Stimulated activated CD8-positive, alpha-beta memory T cell treated with anti-CD3 and anti-CD28 coated beads, Interleukin-4, amount 100 ng/mL, for 1 hour (primary cell): ENCODE measurements around the gene COQ2.
"Not testable (repeated sequence)": the region's sequence is repeated elsewhere in the genome, so short reads cannot be mapped to it uniquely, and the experiment has no call there.

ENCODE experiments used
- DNase-seq, 2 donors: peaks; one replicate each; pipeline ENCODE4 v3.0.0-alpha.2; 2020; ENCODE audit warnings: low read depth in 2 of 2, low spot score in 1 of 2

The COQ2 gene, protein sequence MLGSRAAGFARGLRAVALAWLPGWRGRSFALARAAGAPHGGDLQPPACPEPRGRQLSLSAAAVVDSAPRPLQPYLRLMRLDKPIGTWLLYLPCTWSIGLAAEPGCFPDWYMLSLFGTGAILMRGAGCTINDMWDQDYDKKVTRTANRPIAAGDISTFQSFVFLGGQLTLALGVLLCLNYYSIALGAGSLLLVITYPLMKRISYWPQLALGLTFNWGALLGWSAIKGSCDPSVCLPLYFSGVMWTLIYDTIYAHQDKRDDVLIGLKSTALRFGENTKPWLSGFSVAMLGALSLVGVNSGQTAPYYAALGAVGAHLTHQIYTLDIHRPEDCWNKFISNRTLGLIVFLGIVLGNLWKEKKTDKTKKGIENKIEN

DNA sequence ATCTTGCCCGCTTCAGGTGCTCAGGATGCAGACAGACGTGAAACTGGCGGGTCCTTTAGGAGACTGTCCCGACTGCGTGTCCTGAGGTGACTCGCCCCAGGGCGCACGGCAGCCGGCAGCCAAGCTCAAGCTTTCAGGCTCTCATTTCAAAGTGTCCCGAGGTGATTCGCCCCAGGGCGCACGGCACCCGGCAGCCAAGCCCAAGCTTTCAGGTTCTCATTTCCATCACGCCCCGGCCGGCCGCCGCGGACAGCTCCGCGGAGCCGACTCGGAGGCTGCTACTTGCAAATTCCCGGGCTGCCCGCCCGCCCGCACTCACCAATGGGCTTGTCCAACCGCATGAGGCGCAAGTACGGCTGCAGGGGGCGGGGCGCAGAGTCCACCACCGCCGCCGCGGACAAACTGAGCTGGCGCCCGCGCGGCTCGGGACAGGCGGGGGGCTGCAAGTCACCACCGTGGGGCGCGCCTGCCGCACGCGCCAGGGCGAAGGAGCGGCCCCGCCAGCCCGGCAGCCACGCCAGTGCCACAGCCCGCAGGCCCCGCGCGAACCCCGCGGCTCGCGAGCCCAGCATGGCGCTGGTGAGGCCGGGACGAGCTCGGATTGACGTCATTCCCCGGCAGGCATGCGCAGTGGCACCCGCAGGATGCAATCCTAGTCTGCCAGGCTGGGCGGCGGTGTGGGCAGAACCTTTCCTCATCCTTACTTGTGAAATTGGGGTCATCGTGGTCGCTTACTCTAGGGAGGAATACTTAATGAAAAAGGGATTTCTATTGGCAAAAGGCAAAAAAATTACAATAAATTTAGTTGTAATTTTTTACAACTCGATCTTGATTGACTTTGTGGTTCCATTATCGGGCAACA, at the start of gene COQ2:
Gene COQ2, minus strand, starts transcription at position 606 of the 862 bp plus-strand sequence. Its CDS starts 34 bp downstream, at position 572.
- peak; percentile 92 to 93 for DNase-seq

DNA sequence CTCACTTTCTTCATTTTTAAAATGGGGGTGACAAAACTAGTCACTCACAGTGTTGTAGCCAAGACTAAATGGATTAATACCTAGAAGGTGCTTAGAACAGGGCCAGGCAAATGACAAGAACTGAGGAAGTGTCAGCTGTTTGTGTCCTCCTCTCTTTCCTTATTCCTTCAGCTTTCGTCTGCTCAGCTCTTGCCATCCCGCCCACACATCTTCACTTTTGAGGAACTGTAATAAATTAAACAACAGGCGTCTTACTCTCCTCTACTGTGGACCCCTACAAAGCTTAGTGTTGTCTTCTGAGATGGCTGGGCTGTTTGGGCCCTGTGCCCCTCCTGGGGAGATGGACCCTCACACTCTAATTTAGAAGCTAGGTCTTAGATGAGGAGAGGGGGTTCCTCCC, 47.4 kb upstream of the COQ2 start:
- DNase-seq: no peak

DNA sequence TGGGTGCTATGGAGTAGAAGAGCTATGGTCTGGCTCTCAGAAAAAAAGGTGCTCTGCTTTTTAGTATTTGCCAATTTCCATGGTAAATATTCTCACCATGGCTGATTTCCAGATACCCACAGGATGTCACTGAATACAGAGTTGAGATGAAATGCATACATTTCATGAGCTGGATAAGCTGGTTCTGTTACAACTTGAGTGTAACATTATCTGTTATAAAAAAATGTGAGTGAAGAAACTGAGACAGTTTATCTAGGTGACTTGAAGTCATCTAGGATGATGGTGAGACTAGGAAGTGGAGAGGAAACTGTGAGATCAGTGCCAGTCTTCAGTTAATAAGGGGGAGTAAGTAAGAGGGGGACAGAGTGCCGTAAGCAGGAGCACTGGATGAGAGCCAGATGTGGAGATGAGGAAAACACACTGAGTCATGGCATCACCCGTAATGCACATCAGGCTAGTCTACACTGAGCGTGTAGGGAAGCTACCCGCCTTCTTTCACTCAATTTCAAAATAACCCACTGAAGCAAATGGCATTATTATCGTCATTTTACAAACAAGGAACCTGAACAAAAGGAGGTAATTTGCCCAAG, 45.0 kb upstream of the COQ2 start:
- no peak for DNase-seq

DNA sequence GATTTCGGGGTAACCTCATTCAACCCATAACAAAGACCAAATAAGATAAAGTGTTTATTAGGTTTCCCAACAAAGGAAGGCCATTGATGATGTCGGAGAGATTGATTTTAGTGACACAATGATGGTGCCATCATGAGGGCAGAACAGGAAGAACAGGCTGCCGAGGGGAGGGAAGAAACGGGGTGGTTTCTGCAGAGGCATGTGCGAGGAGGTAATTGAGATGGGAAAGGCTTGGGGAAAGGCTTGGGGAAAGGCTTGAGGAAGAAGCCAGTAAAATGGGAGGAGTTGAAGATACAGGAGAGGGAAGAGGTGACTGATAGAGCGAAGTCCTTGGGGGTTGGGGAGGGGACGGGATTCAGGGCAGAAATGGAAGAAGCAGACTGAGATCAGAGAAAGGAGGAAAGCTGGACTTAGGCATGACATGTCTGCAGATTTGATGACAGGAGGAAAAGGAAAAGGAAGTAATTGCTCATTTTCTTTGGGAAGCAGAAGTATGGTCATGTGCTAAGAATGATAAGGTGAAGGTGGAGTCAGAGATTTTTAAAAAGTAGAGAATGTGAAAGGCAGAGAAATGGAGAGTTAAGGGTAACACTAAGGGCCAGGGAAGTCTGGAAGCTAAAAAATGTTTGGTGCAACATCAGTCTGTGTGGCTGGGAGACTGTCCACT, 44.1 kb upstream of the COQ2 start:
- DNase-seq: no peak

DNA sequence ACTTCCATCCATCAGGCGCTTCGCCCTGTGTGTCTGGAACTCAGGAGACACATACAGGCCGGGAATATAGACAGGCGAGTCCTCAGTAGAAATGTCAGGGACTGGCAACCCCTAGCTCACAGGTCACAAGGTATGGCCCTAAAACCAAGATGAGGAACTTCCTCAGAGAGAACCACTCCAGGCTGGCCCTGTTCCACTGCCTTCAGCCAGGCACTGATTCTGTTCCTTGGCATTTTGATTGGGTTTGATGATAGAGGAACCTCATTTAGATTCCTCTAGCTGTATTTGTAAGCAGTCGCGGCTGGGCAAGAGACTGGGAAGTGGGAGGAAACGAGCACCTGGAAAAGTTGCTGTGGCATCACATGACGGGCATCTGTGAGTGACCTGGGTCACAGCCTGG, 41.9 kb upstream of the COQ2 start:
- DNase-seq: no peak

DNA sequence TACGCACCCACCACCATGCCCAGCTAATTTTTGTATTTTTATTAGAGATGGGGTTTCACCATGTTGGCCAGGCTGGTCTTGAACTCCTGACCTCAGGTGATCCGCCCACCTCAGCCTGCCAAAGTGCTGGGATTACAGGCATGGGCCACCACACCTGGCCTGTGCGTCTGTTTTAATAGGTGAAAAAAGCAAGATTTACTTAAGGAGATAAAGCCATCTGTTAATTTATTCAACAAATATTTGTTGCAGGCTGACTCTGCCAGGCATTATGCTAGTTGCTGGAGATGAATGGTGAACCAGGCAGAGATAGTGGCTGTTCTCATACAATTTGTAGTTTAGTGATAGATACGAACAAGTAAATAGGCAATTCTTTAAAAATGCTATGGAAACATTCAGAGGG, 40.7 kb upstream of the COQ2 start:
- DNase-seq: not testable (repeated sequence)

DNA sequence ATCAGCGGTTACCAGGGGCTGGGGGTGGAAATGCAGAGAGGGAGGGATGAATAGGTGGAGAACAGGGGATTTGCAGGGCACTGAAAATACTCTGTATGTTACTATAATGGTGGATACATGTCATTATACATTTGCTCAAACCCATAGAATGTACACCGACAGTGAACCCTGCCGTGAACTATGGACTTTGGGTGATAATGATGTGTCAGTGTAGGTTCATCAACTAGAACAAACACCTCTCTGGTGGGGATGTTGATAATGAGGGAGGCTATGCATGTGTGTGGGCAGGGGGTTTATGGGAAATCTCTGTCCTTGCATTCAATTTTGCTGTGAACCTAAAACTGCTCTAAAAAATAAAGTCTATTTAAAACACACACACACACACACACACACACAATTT, 38.5 kb upstream of the COQ2 start:
- no peak for DNase-seq

DNA sequence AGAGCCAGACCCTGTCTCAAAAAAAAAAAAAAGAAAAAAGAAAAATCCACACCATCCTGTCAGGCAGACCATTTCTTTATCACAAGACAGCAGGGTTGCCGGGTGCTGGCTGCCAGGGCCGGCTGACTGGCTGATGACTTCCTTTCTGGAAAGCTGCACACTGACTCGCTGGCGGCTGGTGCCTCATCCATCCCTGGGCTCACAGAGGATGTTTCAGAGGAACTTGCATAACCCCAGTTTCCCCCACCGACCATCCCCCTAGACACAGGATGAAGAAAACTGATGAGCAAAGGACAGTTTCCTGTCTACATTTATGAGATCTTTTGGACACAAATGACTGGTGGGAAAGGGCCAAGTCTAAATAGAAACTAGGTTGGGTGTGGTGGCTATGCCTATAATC, 36.0 kb upstream of the COQ2 start:
- no peak for DNase-seq

DNA sequence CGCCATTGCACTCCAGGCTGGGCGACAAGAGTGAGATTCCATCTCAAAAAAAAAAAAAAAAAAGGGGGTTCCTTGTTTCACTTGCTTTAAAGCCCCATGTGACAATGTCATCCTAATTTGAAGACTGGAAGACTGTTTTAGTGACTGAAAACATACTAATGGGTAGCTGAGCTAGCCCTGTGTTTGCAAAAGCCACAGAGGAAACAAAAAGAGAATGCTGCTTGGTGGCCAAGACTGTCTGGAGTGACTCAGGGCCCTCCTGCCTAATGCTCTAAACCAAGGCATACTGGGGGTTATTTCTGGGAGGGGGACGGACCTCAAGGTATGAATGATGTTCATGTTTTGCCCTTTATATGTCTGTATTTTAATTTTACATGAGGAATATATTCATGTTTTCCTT, 34.1 kb upstream of the COQ2 start:
- DNase-seq: no peak

DNA sequence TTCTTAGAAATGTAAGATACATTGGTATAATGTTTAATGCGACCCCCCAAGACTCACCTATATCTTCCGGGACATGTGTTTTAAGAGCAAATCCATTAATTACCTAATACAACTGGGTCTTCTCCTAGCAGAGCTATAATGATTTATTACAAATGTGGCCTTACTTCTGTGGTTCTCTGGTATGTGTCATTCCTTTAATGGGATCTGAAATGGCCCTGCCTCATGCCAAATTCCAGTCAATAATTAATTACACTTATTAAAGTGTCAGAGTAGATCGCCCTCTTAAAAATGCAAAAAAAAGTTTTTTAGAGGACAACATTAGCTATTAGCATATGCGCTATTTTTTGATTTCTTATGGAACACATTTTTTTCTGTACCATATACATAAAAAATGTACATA, 33.1 kb upstream of the COQ2 start:
- DNase-seq: no peak

DNA sequence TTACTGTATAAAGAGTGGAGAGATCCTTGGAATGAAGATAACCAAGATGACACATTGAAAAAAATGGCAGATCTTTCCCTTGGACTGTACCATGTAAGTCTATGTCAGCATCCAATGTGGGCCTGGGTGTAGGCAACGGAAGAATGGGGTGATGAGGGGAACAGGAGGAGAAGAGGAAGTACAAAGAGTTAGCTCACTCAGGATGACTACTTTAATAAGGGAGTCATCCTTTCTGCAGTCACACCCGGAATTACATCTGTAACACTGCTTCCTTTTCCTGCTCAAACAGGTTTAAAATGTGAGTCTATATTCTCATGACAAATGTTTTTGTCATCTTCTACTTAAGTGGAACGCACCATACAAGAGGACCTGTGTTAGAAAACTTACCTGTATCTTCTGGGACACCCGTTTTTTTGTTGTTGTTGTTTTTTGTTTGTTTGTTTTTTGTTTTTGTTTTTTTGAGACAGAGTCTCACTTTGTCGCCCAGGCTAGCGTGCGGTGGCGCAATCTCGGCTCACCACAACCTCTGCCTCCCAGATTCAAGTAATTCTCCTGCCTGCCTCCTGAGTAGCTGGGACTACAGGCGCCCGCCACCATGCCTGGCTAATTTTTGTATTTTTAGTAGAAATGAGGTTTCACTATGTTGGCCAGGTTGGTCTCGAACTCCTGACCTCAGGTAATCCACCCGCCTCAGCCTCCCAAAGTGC, 32.0 kb upstream of the COQ2 start:
- no peak for DNase-seq

DNA sequence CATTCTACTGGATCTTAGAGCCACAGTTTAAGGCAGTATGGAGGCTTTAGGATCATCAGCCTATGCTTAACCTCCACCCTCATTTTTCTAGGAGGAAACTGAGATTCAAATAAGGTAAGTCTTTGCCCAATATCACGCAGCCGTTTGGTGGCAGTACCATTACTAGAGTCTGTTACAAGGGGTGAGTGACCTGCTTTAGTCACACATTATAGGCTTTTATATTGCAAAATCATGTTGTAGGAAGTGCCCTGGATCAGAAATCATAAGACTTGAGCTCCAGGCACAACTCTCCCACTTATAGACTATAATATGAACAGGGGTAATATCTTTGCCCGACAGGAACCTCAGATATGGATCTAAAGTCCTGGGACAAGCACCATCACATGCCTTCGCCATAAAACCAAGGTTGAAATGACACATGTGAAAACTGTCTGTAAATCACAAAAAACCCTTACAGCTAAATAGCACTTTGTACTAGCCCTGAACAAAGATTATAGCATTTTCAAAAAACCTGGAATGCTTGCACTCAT, 30.8 kb upstream of the COQ2 start:
- DNase-seq: no peak

DNA sequence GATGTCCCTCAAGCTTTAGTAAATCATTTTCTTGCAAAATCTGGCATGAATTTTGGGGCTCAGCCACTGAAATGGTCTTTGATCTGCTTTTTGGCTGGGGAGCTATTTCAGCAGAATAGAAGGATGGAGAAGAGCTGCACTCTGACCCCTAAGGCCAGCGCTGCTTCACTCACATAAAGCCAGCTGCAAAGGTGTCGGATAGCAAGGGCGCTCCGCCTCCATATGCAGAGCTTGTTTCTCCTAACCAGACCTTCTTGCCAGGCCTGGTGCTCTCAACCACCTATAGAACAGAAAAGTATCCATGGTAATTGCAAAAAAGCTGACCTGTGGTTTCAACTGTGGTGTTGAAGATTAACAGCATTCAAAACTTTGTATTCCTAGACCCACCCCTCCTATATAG, 24.1 kb upstream of the COQ2 start:
- DNase-seq: no peak

DNA sequence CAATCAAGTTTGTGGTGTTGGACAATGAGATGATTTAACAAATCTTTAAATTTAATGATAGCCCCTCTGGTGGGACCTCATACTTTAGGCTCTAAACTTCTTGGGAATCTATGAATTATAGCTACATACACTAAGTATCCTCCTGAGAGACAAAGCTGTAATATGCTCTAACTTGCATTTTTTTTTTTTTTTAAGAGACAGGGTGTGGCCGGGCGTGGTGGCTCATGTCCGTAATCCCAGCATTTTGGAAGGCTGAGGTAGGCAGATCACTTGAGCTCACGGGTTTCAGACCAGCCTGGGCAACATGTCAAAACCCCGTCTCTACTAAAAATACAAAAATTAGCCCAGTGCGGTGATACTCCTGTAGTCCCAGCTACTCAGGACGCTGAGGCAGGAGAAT, 23.3 kb upstream of the COQ2 start:
- no peak for DNase-seq

DNA sequence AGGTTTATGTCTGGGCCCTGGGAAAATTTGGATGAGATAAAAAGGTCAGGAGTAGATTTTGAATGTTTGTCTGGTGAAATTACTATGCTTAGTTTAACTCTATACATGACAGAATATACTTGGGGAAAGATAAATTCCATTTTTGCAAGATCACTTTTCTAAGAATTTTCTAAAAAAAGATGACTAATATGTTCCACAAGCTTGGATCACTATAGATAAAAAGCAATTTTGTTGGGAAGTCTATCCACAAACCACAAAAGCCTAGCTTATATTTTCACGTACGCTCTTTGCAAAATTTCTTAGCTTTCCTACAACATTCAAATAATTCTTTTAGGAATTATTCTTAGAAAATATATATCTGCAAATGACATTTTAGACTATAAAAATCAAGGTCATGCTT, 20.6 kb upstream of the COQ2 start:
- no peak for DNase-seq

DNA sequence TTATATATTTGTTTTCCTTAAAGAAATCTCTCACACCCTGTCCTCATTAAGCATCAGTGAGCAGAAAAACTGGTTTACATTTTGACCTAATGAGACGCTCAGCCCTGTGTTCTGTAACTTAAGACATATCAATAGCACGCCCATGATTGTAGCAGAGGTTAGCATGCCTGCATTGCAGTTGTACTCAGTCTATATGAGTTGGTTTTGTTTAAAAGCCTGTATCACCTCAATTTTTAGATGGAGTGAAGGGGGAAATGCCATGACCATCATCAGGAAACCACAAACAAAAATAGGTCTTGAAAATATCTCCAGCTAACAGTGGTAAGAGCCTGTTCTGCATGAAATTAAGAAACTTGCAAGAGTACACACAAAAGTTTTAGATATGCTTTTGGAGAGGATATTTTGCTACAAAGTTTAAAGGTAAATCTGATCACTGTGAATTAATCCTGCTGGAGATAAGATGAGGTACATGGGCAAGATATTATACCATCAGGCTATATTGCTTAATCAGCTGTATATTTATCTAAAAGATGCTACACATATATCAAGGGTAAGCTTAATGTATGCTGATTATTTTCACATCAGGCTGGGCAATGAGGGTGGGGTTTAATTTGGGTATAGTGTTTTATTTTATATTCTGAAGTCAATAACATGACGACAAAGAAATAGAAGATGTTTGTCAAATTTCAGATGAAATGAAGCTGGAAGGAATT, 13.1 kb upstream of the COQ2 start:
- no peak for DNase-seq

DNA sequence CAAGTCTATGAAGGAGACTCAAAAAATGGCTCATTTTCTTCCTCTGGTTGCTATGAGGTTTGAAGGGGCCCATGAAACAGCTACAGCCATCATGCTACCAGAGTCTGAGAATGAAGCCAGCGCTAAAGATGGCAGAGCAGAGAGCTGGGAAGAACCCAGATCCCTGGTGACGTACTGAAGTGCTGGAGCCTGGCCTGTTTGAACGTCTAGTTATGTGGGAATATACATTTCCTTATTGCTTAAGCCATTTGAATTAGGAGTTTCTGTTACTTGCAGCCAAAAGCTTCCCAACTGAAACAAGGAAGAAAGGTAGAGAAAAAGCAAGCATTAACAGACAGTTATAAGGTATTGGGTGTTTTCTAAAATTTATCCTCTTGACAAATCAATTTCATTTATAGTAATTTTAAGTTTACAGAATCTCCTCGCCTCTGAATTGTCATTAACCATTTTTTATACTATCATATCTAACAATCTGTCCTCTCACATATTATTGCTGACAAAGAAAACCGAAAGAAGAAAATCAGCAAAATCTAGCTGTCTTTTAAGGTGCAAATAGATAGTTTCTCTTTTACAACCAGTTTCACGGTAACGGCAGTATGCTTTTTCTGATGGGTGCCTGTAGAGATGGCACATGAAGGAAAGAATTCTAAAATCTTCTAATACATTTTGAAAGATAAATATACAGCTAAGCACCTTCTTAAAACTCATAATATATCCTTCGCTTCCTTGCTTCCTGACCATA, 8.9 kb upstream of the COQ2 start:
- DNase-seq: no peak

DNA sequence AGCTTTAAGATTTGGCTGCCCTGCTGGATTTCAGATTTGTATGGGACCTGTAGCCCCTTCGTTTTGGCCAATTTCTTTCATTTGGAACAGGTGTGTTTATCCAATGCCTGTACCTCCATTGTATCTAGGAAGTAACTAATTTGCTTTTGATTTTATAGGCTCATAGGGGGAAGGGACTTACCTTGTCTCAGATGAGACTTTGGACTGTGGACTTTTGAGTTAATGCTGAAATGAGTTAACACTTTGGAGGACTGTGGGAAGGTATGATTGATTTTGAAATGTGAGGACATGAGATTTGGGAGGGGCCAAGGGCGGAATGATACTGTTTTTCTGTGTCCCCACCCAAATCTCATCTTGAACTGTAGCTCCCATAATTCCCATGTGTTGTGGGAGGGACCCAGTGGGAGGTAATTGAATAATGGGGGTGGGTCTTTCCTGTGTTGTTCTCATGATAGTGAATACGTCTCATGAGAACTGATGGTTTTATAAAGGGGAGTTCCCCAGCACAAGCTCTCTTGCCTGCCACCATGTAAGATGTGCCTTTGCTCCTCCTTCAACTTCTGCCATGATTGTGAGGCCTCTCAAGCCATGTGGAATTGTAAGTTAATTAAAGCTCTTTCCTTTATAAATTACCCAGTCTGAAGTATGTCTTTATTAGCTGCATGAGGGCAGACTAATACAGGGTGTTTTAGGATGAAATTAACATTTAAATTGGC, 5.6 kb upstream of the COQ2 start:
- not testable (repeated sequence) for DNase-seq

DNA sequence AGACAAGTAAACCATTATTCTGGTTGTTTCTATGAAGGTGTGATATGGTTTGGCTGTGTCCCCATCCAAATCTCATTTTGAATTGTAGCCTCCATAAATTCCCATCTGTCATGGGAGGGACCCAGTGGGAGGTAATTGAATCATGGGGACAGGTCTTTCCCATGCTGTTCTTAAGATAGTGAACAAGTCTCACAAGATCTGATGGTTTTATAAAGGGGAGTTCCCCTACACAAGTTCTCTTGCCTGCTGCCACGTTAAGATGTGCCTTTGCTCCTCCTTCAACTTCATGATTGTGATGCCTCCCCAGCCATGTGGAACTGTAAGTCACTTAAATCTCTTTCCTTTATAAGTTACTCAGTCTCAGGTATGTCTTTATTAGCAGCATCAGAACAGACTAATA, 3.8 kb upstream of the COQ2 start:
- DNase-seq: not testable (repeated sequence)
